GF-D8 (cell line): ENCODE results near the gene CASQ1.

Source experiments
- DNase-seq: peaks from one replicate; lab custom pipeline; 2025; lab: John Stamatoyannopoulos, UW

CASQ1 gene

GRCh38 chr1:160168609-160169369 is 21.6 kb upstream of the CASQ1 start:
- DNase-seq = no peak

- DNase-seq = no peak
Observed at GRCh38 chr1:160169553-160170399, 20.6 kb upstream of the CASQ1 start.

DNA sequence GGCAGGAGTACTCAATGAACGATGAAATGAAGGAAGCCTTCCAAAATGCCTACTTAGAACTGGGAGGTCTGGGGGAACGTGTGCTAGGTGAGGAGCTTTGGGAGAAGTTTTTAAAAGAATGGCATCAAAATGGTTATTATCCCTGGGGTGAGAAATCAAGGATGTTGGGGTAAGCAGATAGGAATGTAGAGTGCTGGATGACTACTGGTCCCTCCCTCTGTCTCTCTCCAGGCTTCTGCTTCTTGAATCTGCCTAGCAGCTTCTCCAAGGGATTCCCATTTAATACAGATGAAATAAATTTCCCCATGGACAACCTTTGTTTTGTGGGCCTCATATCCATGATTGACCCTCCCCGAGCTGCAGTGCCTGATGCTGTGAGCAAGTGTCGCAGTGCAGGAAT is 19.0 kb upstream of the CASQ1 start:
- DNase-seq = no peak

GRCh38 chr1:160171980-160172379 is 18.4 kb upstream of the CASQ1 start:
- no peak for DNase-seq

DNA sequence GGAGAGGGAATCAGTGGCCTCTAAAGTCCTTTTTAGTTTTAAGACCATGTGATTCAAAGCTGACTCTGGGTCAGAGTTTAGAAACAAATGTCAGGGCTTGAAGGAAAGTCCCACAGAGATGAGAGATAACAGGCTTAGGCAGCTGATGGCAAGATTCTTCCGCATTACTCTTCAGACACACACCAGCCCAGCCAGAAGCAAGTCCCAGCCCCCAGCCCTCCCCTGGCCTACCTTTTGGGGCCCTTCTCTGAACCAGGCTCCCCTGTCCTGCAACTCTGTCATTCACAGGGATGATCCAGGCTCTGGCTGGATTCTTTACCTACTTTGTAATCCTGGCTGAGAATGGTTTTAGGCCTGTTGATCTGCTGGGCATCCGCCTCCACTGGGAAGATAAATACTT is 13.1 kb upstream of the CASQ1 start:
- no peak for DNase-seq

- DNase-seq = no peak
Observed at GRCh38 chr1:160177667-160178066, 12.7 kb upstream of the CASQ1 start.

DNA sequence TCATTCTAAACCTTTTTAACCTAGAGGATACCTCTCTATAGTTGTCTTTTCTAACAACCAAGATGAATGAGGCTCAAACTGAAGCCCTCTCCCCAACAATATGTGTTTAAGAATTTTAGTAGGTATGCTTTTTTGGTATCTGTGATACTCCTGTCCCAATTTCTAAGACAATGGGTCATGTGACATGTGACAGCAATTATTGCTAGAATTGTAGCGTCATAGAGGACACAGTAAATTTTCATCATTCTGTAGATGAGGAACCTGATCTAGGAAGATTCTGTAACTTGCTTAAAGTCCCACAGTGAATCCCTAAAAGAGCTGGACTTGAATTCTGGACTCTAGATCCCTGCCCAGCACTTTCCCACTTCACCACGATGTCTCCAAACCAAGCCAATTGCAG is 11.6 kb upstream of the CASQ1 start:
- DNase-seq = no peak

DNA sequence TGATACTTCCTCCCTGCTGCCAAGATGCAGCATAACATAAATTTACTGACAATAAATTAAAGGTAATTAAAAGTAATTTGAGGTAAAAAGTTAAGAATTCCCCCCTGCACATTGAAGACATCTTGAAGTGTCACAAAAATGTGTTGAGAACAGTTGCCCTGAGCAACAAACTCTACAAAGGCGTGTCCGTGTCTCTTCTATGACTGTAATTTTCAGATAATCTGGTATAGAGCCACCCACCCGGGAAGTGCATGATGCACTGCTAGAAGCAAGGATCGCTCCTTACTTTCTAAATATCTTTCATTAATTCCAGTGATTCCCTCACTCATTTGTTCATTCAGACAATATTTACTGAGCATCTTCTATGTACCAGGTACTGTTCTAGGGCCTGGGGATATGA is 11.0 kb upstream of the CASQ1 start:
- no peak for DNase-seq

- no peak for DNase-seq
Observed at GRCh38 chr1:160186246-160186645, 4.1 kb upstream of the CASQ1 start.

- DNase-seq = no peak
Observed at GRCh38 chr1:160186729-160187128, 3.6 kb upstream of the CASQ1 start.

DNA sequence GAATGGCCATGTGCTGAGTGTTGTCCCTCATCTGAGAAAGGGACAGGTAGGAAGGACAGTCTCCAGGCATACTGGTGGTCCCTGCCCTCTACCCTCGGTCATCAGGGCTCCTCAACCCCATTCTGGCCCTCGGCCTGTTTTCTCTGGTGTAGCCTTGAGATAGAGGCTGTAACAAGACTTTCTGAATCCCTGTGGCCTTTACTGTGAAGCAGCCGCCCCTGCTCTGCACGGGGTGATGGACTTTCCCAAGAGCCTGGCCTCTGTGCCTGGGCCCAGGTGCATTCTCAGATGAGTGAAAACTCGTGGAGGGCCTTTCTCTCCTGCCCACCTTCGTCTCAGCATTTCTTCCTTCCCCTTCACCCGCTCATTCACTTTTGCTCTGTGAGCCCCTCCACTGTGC is 3.0 kb upstream of the CASQ1 start:
- DNase-seq = no peak

- DNase-seq = no peak
Observed at GRCh38 chr1:160188341-160188740, 2.0 kb upstream of the CASQ1 start.

GRCh38 chr1:160191756-160192155 is 1.4 kb downstream of the CASQ1 start:
- DNase-seq = no peak

DNA sequence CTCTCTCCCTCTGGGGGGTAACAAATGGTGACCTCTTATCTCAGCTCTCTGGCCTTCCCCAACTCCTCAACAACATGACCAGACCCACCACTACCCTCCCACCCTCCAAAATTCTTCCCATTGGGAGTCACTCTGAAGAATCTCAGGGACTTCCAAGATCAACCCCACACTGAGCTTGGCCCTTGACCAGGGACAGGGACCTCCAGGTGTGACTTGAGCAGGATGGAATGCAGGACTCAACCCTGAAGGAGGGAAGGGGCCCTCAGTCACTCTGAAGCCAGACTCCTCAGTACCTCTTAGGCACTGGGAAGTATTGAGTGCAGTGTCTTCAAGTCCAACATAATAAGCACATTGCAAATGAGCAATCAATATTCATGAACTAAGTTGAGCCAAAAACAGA is 1.9 kb downstream of the CASQ1 start:
- DNase-seq = no peak

DNA sequence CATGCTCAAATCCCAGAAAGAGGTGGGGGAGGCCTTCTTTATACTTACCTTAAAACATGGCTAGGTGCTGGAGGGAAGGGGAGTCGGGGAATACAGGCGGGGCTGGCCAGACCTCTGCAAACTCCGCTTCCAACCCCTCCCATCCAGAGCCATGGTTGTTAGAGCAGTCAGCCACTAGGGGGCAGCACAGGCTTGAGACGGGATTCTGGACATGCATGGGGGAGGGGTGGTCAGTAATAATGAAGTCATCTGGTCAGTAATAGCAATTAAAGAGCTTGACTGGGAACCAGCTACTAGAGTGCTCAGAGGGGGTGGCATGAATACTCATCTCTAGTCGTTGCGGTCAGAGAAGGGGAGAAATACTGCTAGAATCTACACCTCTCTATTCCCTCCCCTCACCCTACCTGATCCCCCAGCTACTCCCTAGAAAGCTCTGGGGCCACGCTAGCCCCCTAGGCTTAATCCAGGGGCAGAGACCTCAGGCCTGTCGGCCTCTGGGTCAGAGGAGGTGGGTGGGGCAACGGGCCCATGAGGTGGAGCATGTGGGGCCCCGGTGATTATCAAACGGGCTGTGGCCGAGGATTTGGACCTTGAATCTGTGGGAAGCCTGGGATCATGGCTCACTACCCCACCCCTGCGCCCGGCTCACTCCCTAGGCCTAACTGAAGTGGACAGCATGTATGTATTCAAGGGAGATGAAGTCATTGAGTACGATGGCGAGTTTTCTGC is 2.9 kb downstream of the CASQ1 start:
- DNase-seq = no peak

- no peak for DNase-seq
Observed at GRCh38 chr1:160193832-160194736, 3.7 kb downstream of the CASQ1 start.

- no peak for DNase-seq
Observed at GRCh38 chr1:160194737-160195059, 4.3 kb downstream of the CASQ1 start.

- no peak for DNase-seq
Observed at GRCh38 chr1:160196143-160196542, 5.8 kb downstream of the CASQ1 start.

DNA sequence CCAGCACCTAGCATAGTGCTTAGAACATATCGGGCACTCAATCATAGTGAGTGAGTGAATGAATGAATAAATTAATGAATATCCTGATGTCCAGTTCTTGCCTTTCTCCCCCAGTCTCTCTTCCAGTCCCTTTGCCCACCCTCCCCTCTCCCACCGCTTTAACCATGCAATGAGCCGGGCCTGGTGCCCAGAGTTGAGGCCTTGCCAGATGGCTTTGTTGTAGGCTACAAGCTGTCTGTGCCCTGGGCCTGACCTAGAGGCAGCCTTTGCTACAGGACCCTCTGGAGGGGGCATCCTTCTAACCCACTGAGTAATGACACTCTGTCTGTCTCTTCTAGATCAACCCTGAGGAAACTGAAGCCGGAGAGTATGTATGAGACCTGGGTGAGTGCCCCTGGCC is 6.9 kb downstream of the CASQ1 start:
- DNase-seq = no peak

DNA sequence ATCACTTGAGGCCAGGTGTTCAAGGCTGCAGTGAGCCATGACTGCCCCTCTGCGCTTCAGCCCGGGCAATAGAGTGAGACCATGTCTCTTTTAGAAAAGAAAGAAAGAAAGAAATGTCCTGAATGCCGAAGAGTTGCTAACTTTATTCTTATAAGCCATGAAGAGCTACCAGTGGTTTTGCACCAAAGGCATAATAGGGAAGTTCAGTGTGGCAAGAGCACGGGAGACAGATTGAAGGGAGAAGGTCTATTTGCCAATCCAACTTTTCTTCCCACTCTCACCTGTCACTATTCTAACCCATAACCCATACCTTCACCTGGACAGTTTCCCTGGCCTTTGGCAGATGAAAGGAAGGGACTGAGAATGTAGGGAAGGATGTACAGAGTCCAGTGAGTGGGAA is 10.4 kb downstream of the CASQ1 start:
- no peak for DNase-seq

DNA sequence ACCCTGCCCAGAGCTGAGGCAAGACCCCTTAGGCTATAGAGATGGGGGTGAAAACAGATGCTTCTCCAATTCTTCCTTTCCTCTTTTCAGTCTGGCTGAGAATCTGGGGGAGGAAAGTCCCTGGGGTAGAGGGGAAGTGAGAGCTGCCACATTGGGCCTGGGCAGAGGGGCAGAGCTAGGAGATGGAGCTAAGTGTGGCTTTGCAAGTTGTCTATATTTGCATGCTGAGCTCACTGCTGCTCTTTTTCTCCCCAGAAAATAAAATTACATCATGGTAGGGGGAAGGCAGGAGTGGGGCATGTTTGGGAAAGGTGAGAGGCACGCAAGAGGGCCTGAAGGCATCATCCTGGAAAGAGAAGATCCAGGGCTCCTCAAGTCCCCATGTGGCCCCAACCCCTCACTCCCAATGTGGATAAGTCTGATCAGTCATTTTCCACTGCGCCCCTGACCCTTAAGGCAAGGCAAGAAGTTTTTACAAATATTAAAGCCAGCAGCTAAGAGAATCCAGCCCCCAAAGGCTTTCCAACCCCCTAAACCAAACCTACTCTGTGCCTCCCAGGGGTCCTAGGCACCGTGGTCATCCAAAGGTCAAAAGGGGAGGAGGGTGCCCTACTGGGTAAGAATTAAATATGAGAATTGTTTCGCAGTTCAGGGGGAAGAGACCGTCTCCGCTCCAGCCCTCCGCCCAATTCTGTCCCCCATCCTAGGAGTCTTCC is 14.3 kb downstream of the CASQ1 start:
- no peak for DNase-seq
